ENCODE measurements around the gene CCT4.
"Not testable (repeated sequence)": the region's sequence is repeated elsewhere in the genome, so short reads cannot be mapped to it uniquely, and the experiment has no call there.

CCT4 gene, protein sequence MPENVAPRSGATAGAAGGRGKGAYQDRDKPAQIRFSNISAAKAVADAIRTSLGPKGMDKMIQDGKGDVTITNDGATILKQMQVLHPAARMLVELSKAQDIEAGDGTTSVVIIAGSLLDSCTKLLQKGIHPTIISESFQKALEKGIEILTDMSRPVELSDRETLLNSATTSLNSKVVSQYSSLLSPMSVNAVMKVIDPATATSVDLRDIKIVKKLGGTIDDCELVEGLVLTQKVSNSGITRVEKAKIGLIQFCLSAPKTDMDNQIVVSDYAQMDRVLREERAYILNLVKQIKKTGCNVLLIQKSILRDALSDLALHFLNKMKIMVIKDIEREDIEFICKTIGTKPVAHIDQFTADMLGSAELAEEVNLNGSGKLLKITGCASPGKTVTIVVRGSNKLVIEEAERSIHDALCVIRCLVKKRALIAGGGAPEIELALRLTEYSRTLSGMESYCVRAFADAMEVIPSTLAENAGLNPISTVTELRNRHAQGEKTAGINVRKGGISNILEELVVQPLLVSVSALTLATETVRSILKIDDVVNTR

DNA sequence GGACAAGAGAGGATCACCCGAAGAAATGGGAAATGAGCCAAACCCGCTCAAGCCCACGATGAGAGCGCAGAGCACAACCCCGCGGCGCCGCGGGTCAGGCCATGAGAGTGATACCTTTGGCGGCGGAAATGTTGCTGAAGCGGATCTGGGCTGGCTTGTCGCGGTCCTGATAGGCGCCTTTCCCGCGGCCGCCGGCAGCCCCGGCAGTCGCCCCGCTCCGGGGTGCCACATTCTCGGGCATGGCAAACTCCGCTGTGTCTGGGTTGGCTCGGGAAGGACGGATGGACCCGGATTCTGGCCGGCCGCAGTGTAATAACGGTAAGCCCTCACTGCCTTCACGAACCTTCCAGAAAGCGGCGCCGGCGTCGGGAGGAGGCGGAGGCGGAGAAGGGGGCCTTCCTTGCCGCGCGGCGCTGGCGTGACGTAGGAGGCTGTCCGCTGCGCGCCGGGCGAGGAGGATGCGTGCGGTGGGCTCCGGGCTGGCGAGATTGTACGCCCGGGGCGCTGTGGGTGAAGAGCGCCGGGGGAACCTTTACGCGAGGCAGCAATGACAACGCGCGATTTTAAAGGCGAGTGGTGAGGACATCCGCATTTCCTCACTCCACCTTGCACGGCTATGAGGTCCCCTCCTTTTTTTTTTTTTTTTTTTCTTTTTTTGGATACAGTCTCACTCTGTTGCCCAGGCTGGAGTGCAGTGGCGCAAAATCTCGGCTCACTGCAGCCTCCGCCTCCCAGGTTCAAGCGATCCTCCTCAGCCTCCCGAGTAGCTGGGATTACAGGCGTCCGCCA is at the start of gene CCT4:
Gene CCT4, minus strand, starts transcription at position 390 of the 789 bp plus-strand sequence. Its CDS starts 149 bp downstream, at position 241.
- DNase-seq (ENCODE audit: low read depth), result peak; percentile 82

DNA sequence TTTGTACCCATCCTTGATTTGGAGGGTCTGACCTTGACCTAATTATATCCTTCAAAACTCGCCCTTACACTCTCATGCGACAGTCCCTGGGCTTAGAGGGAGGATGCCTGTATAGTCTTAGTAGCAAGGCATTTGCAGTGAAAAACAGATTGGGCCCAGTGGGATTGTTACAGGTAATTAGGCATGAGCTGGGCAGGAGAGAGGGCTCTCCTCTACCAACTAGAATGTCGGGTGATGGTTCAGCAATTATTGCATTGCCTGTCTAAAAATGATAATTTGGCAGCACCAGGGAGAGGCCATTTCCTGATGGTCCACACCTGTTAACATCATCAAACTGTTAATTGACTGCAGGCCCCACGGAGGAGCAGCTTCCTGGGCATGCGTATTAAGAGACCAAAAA is 49.4 kb upstream of the CCT4 start:
- DNase-seq (ENCODE audit: low read depth), result no peak

DNA sequence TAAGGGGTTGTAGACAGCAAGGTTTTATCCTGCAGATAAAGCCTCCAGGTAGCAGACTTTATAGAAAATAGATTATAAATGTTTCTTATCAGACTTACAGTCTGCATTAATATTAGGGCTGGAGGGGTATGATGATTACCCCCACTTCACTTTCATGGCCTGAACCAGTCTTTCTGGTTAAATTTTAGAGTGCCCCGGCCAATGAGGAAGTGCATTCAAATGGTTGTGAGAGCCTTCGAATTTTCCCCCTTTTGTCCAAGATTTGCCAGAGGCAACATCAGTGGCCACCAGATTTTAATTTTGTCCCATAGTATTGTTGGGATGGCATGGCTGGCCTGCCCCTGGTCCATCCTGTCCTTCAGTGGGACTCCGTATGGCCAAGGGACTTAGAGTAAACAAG is 48.6 kb upstream of the CCT4 start:
- DNase-seq (ENCODE audit: low read depth), result no peak

DNA sequence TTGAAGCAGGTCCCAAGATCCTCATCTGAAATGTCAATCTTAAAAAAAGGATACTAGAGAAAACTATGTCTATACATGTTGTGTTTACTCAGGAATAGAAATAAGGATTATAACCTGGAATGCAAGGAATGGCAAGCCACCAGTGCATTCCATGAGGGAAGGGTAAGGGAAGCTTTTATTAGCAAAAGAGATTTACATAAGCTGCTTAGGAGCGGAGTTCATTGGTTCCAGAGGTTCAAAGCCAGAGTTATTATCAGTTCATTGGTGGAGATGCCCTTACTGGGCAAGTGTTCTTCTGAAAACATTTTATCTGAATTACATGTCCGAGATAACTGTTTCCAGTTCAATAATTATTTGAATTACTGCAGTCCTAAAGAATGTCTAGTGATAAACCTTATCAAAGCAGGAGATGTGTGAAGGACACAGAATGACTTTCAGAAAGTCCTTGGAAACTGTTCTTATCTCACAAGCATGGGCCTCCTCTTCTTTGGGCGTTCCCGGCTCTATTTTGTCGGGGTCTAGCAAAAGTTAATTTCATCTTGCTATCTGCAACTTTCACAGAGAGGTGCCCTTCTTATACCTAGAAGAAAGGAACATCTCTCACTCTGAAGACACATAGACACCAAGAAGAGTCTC is 40.5 kb upstream of the CCT4 start:
- no peak for DNase-seq (ENCODE audit: low read depth)

DNA sequence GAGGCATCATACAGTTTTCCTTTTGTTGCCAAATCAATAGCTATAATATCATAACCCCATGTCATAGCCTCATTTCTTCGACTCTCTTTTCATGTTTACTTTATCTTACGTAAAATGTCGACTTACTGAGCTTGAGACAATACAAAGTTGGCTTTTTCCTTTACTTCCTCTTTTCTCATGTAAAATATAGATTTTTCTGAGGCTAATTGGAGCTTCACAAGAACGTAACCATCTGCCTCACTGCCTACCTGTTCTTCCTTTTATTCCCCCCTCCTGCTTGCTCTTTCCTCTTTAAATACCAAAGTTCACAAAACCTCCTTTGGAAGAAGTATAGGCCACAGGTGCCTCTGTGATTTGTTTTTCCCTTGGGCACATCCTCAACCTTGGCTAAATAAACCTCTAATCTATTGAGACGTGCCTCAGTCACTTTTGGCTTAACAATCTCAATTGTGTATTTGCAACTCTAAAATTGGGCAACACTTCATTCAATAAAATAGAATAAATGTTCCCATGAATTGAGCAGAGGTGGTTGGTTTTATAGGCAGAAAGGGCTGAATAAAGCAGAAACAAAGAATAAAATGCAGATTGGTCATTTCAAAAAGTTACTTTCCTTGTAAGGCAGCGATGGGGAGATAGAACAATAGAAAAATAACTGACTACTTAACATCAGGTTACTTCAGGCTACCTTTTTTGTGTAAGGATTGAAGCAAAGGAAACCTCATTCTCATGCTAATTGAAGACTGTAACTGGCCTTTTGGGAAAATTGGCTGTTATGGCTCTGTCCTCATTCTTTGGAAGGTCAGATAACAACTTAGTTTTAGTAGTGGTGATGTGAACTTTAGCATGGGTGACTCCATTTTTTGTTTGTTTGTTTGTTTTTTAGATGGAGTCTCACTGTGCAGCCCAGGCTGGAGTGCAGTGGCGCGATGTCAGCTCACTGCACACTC is 38.3 kb upstream of the CCT4 start:
- DNase-seq (ENCODE audit: low read depth), result no peak

DNA sequence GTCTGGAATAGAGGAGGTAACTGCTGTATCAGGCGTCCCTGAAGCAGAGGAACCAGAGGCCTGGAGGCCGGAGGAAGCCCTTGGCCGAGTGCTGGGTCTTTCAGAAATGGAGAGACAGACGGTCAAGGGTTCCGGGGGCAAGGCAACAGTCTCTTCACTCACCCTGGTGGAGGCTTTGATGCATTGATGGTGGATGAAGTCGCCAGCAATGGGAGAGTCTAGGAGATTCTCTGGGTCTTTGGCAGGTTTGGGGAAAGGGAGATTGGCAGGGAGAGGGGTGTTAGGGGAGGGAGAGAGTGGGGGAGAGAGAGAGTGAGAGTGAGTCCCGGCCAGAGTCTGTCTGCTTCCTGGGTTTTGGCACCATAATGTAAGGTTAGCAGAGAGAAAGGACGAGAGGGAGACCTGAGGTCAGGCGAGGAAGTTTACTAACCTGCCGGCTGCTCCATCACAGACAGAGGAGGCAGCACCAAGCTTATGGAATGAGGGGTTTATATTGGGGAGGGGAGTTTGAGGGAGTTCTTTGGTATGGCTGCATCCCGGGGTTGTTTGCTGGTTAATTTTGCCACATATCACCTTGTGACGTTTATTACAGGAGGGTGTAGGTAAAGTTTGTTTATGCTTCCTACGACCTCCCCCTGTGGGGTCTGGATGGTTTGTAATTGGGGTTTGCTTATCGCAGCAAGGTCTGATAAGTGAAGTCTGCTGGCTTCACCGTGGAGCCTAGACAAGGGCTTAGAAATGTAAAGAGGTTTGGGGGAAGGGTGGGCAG is 36.6 kb upstream of the CCT4 start:
- no peak for DNase-seq (ENCODE audit: low read depth)

DNA sequence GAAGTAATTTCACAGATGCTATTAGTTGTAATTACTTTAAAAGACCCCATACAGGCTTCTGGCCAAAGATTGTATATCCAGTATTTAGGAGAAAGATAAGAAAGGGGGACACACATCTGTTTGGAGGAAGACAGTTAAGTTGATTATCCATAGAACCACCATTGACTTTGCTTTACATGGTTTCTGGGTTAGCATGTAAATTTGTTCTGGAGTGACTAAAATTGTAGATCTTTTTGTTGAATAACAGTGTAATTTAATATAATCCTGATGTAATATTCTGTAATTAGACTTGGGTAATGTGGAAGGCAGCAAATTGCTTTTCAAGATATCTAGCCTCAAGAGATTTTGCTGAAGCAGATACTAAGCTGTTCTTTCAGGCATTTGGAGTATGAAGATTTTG is 34.3 kb upstream of the CCT4 start:
- DNase-seq (ENCODE audit: low read depth), result no peak

DNA sequence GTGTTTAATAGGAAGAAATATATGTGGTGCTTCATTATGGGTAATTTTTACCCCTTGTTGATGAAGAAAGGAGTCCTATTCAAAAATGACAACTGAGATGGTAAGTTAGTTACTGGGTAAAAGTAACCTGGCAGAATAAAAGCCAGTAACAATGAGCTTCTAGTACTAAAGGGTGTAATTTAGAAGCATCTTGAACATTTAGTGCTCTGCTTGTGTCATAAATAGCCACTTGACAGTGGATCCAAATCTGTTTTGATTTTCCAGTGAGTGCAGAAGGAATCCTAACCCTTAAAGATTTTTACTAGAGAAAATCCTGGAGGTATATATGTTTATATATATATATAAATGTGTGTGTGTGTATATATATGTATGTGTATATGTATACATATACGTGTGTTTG is 32.1 kb upstream of the CCT4 start:
- no peak for DNase-seq (ENCODE audit: low read depth)

DNA sequence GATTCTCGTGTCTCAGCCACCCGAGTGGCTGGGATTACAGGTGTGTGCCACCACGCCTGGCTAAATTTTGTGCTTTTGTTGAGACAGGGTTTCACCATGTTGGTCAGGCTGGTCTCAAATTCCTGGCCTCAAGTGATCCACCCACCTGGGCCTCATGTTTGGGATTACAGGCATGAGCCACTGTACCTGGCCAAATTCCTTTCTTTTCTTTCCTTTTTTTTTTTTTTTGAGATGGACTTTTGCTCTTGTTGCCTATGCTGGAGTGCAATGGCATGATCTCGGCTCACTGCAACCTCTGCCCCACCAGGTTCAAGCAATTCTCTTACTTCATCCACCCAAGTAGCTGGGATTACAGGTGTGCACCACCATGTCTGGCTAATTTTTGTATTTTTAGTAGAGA is 26.3 kb upstream of the CCT4 start:
- DNase-seq (ENCODE audit: low read depth), result not testable (repeated sequence)

DNA sequence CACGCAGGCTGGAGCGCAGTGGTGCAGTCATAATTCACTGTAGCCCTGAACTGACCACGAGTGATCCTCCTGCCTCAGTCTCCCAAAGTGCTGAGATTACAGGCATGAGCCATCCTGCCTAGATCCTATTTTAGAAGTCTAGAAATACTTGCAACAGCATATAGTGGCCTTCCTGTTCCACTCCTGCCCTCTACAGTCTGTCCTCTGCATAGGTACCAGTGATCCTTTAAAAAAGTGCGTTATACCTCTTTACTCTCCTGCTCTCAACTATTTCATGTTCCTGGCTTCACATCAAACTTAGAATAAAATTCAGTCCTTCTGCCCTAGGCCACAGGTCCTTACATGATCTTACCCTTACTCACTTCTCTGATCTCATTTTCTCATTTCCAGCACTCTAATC is 23.1 kb upstream of the CCT4 start:
- no peak for DNase-seq (ENCODE audit: low read depth)

DNA sequence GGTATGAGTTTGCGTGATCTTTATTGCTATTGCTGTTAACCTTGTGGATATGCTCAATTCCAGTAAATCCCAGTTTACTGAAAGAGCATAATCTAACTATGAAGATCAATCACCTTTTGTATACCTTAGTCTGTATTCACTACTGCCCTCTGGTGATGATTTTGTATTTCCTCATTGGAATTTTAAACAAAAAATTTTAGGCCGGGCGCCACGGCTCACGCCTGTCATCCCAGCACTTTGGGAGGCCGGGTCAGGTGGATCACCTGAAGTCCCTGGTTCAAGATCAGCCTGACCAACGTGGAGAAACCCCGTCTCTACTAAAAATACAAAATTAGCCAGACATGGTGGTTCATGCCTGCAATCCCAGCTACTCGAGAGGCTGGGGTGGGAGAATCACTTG is 22.1 kb upstream of the CCT4 start:
- DNase-seq (ENCODE audit: low read depth), result no peak

DNA sequence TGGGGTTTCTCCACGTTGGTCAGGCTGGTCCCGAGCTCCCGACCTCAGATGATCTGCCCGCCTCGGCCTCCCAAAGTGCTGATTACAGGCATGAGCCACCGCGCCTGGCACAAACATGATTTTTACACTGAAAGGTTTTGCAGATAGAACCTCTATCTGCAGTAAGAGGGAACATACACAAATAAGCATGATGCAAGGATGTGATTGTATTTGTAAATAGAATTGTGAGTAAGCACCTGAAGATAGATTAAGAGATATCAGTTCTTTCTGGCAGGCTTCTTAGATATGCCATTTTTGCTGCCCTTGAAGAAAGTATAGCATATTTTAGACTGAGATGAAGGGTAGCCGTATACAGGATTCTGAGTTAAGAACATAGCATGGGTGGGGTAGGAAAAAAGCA is 20.7 kb upstream of the CCT4 start:
- no peak for DNase-seq (ENCODE audit: low read depth)

DNA sequence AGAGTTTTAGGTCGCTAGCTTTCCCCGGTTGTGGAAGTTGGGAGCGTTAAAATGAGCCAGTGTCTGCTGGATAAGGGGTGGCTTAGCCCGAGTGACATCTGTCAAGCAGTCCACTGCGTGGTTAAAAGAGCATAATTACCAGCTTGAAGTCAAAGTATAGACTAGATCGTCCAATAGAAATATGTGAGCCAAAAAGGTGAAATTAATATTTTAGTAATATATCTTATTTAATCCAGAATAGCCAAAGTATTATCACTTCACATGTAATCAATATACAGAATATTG is 17.7 kb upstream of the CCT4 start:
- DNase-seq (ENCODE audit: low read depth), result no peak

DNA sequence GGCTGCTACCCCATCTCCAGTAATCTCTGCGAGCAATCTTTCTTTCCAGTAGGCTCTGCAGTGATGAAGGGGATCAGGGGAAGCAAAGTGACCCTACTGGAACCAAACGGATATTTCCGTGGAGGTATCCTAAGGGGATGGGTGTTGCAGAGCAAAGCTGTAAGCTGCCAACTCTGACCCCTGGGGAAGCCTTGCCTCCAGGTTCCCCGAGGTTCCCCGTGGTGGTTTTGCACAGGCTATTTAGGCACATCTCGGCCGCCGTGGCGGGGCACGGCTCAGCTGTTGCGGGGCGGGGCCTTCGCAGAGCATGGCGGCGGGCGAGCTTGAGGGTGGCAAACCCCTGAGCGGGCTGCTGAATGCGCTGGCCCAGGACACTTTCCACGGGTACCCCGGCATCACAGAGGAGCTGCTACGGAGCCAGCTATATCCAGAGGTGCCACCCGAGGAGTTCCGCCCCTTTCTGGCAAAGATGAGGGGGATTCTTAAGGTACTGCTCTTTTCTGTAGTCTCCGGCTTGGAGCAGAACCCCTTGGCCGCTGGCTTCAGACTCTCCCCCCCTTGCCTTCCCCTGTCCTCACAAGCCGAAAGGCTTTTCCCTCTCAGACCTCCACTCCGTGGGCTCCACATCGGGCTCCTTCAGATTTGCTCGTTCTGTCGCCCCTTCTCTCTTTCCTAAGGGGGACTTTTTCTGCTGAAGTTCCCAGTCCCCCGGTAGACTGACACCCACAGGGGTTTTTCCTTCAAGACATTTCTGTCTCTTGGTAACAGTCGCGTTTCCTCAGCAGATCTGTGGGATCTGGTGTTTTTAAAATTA is 17.1 kb upstream of the CCT4 start, which contains the start of gene COMMD1:
Gene COMMD1, plus strand, starts transcription at position 303 of the 814 bp plus-strand sequence. Its CDS starts 5 bp downstream, at position 308.
- DNase-seq (ENCODE audit: low read depth), result peak; percentile 65

DNA sequence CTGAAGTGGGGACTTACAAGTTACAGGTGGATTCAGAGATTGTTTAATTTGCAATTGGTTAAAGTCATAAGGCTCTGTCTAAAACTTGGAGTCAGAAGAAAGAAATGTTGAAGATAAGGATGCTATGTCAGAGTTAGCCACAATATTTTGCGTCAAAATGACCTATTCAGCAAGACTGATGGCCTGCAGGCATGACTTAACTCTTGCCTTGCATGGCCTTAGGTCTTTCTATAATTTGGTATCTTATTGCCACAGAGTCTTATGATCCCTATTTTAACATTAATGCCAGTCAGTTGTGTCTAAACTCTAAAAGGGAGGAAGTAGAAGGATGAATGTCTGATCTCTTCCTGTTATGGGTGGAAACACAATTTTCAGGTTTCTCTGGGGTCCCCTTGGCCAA is 11.8 kb upstream of the CCT4 start:
- DNase-seq (ENCODE audit: low read depth), result no peak

DNA sequence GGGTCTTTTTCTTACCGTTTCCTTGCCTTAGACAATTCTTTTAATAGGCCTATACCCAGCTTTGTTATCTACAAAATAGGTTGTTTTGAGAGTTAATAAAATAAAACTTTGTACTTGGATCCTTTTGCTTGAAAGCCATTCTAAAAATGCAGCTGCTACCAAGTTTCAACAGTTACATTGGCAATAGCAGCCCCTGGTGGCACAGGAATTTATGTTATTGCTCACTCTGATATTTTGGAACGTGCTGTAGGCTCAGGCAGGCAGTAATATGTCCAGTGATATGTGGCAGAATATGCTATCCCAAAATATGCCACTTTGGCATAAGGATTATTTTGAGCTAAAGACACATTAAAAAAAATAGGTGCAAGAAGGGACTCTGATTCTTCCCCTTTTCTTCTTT is 10.4 kb upstream of the CCT4 start:
- DNase-seq (ENCODE audit: low read depth), result no peak

DNA sequence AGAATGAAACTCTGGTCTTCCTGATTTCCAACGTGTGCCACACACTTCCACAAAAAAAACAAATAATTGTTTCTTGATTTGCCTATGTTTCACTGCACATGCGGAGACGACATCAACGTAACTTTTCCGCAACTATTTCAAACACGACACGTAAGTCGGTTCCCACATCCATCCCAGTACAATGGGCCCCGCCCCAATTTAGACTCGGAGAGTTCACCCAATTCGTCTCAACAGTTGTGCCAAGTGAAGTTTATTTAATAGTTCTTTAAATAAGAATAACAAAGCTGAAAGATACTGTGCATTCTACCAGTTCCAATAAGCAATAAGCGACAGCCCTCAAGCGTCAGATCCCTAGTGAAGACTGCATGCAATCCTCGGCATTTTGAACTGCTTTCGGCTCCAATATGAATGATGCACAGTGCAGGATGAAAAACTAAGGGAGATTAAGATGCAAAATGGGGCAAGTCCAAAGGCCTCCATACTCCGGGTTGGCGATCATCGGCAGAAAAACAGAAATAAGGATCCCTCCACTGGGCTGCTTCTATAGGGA is 664 bp downstream of the CCT4 start:
- no peak for DNase-seq (ENCODE audit: low read depth)

DNA sequence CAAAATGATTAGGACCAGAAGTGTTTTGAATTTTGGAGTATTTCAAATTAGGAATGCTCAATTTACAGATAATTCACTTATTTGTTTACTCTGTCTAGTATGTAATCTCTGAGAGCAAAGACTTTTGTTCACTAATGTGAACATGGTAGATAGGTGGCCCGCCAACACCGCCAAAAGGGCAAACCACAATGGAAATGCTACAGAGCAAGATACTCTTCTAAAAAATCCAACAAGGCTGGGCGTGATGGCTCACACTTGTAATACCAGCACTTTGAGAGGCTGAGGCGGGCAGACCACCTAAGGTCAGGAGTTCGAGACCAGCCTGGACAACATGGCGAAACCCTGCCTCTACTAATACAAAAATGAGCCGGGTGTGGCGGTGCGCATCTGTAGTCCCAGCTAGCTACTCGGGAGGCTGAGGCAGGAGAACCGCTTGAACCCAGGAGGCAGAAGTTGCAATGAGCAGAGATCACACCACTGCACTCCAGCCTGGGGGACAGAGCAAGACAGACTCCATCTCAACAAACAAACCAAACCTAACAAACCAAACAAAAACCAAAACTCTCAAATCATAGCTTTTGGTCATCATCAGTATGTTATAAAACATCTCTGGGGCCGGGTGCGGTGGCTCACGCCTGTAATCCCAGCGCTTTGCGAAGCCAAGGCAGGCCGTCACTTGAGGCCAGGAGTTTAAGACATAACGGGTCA is 2.4 kb downstream of the CCT4 start:
- DNase-seq (ENCODE audit: low read depth), result no peak

DNA sequence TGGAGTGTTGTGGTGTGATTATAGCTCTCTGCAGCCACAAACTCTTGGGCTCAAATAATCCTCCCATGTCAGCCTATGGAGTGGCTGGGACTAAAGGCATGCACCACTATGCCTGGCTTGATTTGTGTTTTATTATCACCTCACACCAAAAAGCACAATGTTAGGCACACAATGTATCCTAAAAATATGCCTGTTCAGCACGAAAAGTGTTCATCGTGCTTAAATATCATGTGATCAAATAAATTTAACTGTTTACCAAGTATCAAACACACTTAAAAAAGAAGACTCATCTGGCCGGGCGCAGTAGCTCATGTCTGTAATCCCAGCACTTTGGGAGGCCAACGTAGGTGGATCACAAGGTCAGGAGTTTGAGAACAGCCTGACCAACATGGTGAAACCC is 5.6 kb downstream of the CCT4 start:
- DNase-seq (ENCODE audit: low read depth), result no peak

Measured in stimulated activated CD8-positive, alpha-beta memory T cell treated with anti-CD3 and anti-CD28 coated beads, Interleukin-7, amount 100 ng/mL, for 24 hours (primary cell).